ENCODE measurements around the gene ASB5.

ASB5 gene

GRCh38 chr4:176268963-176269362 lies at the start of gene ASB5:
TSS of gene ASB5 (minus strand) at chr4:176269222. CDS start at chr4:176269108, 114 bp downstream.
- Histone ChIP-seq H3K4me3 (ENCODE audit: insufficient read depth, low read length, poor library complexity, severe bottlenecking) (no peak within 1 kb of the TSS), H3K79me2 (ENCODE audit: insufficient read depth, low read length) (no peaks in the 10 kb centered on the region), H2AFZ (ENCODE audit: low read depth, low read length, severe bottlenecking) (no peak within 1 kb of the TSS), H3K27ac (ENCODE audit: low read depth, low read length) (no peak within 1 kb of the TSS), H3K9ac (ENCODE audit: low read length) (no peak within 1 kb of the TSS), H3F3A (ENCODE audit: insufficient read depth) (no peaks in the 10 kb centered on the region), H3K4me2 (ENCODE audit: low read depth, low read length, poor library complexity, severe bottlenecking) (no peak within 1 kb of the TSS), H3K9me2 (replicated peaks; ENCODE audit: insufficient read depth, low read length) (no peaks in the 10 kb centered on the region), H4K20me1 (ENCODE audit: low read depth, low read length) (no peaks in the 10 kb centered on the region), H3K27me3 (ENCODE audit: low read length) (no peaks in the 10 kb centered on the region), H3K9me3 (ENCODE audit: insufficient read depth, low read length) (no peaks in the 10 kb centered on the region), H3K36me3 (ENCODE audit: low read length) (no peaks in the 10 kb centered on the region)
- TF ChIP-seq CTCF (IDR thresholded peaks at IDR 0.05; ENCODE audit: insufficient read depth, low read length, poor library complexity, severe bottlenecking) (no peak), EZH2phosphoT487 (conservative IDR thresholded peaks at IDR 0.05; ENCODE audit: low read length) (no peak)

GRCh38 chr4:176313596-176314336 lies 44.7 kb upstream of the ASB5 start:
- Histone ChIP-seq H3K9me2 (replicated peaks; ENCODE audit: insufficient read depth, low read length) (no peaks in the 10 kb centered on the region), H3K4me2 (ENCODE audit: low read depth, low read length, poor library complexity, severe bottlenecking) (no peak overlapping the region), H3K79me2 (ENCODE audit: insufficient read depth, low read length) (no peaks in the 10 kb centered on the region), H4K20me1 (ENCODE audit: low read depth, low read length) (no peaks in the 10 kb centered on the region), H3K9me3 (ENCODE audit: insufficient read depth, low read length) (no peaks in the 10 kb centered on the region), H3F3A (ENCODE audit: insufficient read depth) (0 out of 2 replicates have a peak, but pooled peaks cover 3% of the 10 kb centered on the region), H2AFZ (ENCODE audit: low read depth, low read length, severe bottlenecking) (no peak overlapping the region), H3K27ac (ENCODE audit: low read depth, low read length) (no peak overlapping the region), H3K4me3 (ENCODE audit: insufficient read depth, low read length, poor library complexity, severe bottlenecking) (no peak overlapping the region), H3K9ac (ENCODE audit: low read length) (no peak overlapping the region), H3K27me3 (ENCODE audit: low read length) (no peaks in the 10 kb centered on the region), H3K36me3 (ENCODE audit: low read length) (no peaks in the 10 kb centered on the region)
- TF ChIP-seq EZH2phosphoT487 (conservative IDR thresholded peaks at IDR 0.05; ENCODE audit: low read length) (no peak), CTCF (IDR thresholded peaks at IDR 0.05; ENCODE audit: insufficient read depth, low read length, poor library complexity, severe bottlenecking) (no peak)

GRCh38 chr4:176309772-176310171 lies 40.8 kb upstream of the ASB5 start:
- Histone ChIP-seq H4K20me1 (ENCODE audit: low read depth, low read length) (no peaks in the 10 kb centered on the region), H3K4me3 (ENCODE audit: insufficient read depth, low read length, poor library complexity, severe bottlenecking) (no peak overlapping the region), H3K9me2 (replicated peaks; ENCODE audit: insufficient read depth, low read length) (no peaks in the 10 kb centered on the region), H2AFZ (ENCODE audit: low read depth, low read length, severe bottlenecking) (no peak overlapping the region), H3K27ac (ENCODE audit: low read depth, low read length) (peak overlapping the region; percentile 32; the same call in 1 of the 2 replicates), H3K36me3 (ENCODE audit: low read length) (no peaks in the 10 kb centered on the region), H3K79me2 (ENCODE audit: insufficient read depth, low read length) (no peaks in the 10 kb centered on the region), H3K9me3 (ENCODE audit: insufficient read depth, low read length) (no peaks in the 10 kb centered on the region), H3K27me3 (ENCODE audit: low read length) (no peaks in the 10 kb centered on the region), H3K4me2 (ENCODE audit: low read depth, low read length, poor library complexity, severe bottlenecking) (peak overlapping the region; percentile 48), H3F3A (ENCODE audit: insufficient read depth) (no peaks in the 10 kb centered on the region), H3K9ac (ENCODE audit: low read length) (no peak overlapping the region)
- TF ChIP-seq EZH2phosphoT487 (conservative IDR thresholded peaks at IDR 0.05; ENCODE audit: low read length) = no peak
- no peak for TF ChIP-seq CTCF (IDR thresholded peaks at IDR 0.05; ENCODE audit: insufficient read depth, low read length, poor library complexity, severe bottlenecking)
